ENCODE results near the gene CDH23.
A peak's percentile ranks its signal among the peaks of the same experiment; 100 is the strongest.

CDH23 gene

DNA sequence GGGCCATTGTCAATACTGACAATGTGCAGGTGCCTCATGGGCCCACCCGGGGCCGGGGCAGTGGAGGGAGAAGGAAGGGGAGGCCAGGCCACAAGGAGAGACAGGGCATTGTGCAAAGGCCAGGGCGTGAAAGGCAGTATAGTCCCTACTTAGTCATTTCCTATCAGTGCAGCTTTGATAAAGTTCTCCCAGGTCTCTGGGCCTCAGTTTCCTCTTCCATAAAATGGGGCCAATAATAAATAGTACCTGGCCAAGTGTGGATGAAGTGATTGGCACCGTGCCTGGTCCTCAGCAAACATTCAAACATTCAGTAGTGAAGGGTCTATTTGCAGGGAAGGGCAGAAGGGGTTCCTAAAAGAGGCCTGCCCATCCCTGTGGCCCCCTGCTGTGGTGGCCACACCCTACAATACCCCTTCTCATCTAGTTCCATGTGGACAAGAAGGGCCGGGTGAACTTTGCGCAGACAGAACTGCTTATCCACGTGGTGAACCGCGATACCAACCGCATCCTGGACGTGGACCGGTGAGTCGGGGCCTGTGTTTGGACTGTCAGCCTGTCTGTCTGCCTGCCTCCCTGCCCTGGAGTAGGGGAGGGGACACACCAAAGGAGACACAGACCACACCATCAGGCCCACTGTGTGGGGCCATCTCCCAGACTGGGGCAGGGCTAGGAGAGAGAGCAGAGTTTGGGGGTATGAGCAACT lies 413.5 kb downstream of the CDH23 start:
- Histone ChIP-seq H4K20me1 (ENCODE audit: insufficient read depth) (no peaks in the 10 kb centered on the region), H3K27me3 (ENCODE audit: insufficient read depth, low read depth) (0 out of 2 replicates have a peak, but pooled peaks cover under 1% of the 10 kb centered on the region), H2AFZ (ENCODE audit: low read depth) (no peak overlapping the region), H3K9ac (no peak overlapping the region), H3K4me3 (IDR thresholded peaks at IDR 0.05; ENCODE audit: insufficient read depth, low read depth, low read length) (no peak overlapping the region), H3K27ac (no peak overlapping the region), H3K36me3 (ENCODE audit: insufficient read depth) (no peaks in the 10 kb centered on the region), H3K4me2 (no peak overlapping the region), H3K4me1 (ENCODE audit: low read depth, poor library complexity, severe bottlenecking) (no peaks in the 10 kb centered on the region), H3K79me2 (ENCODE audit: insufficient read depth, low read depth) (no peaks in the 10 kb centered on the region)
- TF ChIP-seq, protein P1, sequence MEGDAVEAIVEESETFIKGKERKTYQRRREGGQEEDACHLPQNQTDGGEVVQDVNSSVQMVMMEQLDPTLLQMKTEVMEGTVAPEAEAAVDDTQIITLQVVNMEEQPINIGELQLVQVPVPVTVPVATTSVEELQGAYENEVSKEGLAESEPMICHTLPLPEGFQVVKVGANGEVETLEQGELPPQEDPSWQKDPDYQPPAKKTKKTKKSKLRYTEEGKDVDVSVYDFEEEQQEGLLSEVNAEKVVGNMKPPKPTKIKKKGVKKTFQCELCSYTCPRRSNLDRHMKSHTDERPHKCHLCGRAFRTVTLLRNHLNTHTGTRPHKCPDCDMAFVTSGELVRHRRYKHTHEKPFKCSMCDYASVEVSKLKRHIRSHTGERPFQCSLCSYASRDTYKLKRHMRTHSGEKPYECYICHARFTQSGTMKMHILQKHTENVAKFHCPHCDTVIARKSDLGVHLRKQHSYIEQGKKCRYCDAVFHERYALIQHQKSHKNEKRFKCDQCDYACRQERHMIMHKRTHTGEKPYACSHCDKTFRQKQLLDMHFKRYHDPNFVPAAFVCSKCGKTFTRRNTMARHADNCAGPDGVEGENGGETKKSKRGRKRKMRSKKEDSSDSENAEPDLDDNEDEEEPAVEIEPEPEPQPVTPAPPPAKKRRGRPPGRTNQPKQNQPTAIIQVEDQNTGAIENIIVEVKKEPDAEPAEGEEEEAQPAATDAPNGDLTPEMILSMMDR (conservative IDR thresholded peaks at IDR 0.05; ENCODE audit: low read depth, low read length): no peak

DNA sequence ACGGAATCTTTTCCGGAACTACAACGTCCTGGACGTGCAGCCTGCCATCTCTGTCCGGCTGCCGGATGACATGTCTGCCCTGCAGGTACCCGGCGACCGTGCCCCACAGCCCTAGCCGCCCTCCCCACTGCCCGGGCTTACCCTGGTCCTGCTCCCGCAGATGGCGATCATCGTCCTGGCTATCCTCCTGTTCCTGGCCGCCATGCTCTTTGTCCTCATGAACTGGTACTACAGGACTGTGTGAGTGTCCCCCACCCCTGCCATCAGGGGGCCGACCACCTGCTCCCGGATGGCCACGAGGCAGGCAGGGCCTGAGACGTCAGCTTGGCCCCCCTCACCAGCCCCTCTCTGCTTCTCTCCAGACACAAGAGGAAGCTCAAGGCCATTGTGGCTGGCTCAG lies 414.6 kb downstream of the CDH23 start:
- no peaks in the 10 kb centered on the region for H3K27me3 ChIP-seq (ENCODE audit: insufficient read depth, low read depth)
- no peaks in the 10 kb centered on the region for H3K4me1 ChIP-seq (ENCODE audit: low read depth, poor library complexity, severe bottlenecking)

DNA sequence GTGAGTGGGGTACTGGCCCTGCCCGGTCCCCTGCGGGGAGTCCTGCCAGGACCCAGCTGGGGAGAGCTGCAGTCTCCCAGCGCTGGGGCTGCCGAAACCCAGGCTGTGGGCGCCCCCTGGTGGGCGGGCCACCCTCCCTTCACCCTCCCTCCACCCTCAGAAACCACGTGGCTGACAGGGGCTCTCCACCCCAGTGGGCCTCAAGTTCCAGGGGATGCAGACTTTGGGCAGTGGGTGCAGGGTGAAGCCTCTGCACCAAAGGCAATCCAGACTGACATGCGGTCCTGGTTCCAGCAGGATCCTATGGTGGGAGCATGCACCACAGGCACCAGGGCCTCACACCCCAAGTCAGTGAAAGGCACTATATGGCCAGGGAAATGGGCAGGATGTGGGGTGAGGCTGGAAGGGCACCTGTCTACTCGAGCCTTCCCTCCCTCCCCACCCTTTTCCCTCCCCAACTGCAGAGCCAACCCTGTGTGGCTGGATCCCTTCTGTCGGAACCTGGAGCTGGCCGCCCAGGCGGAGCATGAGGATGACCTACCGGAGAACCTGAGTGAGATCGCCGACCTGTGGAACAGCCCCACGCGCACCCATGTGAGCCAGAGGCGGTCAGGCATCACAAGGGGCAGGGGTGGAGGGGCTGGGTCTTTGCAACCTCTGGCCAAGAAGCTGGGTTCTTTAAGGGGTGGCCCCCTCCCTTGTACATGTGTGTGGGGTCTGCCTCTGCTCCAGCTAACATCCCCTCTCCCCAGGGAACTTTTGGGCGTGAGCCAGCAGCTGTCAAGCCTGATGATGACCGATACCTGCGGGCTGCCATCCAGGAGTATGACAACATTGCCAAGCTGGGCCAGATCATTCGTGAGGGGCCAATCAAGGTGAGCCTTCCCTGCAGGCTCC lies 415.5 kb downstream of the CDH23 start:
- H2AFZ ChIP-seq (ENCODE audit: low read depth): no peak overlapping the region
- no peak overlapping the region for H3K4me2 ChIP-seq
- H3K36me3 ChIP-seq (ENCODE audit: insufficient read depth): no peaks in the 10 kb centered on the region
- no peaks in the 10 kb centered on the region for H4K20me1 ChIP-seq (ENCODE audit: insufficient read depth)
- H3K27me3 ChIP-seq (ENCODE audit: insufficient read depth, low read depth): no peaks in the 10 kb centered on the region
- H3K27ac ChIP-seq: no peak overlapping the region
- no peak overlapping the region for H3K9ac ChIP-seq
- no peak overlapping the region for H3K4me3 ChIP-seq (IDR thresholded peaks at IDR 0.05; ENCODE audit: insufficient read depth, low read depth, low read length)
- H3K79me2 ChIP-seq (ENCODE audit: insufficient read depth, low read depth): no peaks in the 10 kb centered on the region
- TF ChIP-seq, protein P1 (conservative IDR thresholded peaks at IDR 0.05; ENCODE audit: low read depth, low read length): peak; percentile 59
- H3K4me1 ChIP-seq (ENCODE audit: low read depth, poor library complexity, severe bottlenecking): no peaks in the 10 kb centered on the region

More for the DNA sequence above, 414.6 kb downstream of the CDH23 start:
- Histone ChIP-seq H3K27ac (no peak overlapping the region), H3K9ac (no peak overlapping the region), H4K20me1 (ENCODE audit: insufficient read depth) (no peaks in the 10 kb centered on the region), H3K79me2 (ENCODE audit: insufficient read depth, low read depth) (no peaks in the 10 kb centered on the region), H2AFZ (ENCODE audit: low read depth) (no peak overlapping the region), H3K4me3 (IDR thresholded peaks at IDR 0.05; ENCODE audit: insufficient read depth, low read depth, low read length) (no peak overlapping the region), H3K36me3 (ENCODE audit: insufficient read depth) (no peaks in the 10 kb centered on the region), H3K4me2 (no peak overlapping the region)
- TF ChIP-seq, protein P1 (conservative IDR thresholded peaks at IDR 0.05; ENCODE audit: low read depth, low read length): no peak

DNA sequence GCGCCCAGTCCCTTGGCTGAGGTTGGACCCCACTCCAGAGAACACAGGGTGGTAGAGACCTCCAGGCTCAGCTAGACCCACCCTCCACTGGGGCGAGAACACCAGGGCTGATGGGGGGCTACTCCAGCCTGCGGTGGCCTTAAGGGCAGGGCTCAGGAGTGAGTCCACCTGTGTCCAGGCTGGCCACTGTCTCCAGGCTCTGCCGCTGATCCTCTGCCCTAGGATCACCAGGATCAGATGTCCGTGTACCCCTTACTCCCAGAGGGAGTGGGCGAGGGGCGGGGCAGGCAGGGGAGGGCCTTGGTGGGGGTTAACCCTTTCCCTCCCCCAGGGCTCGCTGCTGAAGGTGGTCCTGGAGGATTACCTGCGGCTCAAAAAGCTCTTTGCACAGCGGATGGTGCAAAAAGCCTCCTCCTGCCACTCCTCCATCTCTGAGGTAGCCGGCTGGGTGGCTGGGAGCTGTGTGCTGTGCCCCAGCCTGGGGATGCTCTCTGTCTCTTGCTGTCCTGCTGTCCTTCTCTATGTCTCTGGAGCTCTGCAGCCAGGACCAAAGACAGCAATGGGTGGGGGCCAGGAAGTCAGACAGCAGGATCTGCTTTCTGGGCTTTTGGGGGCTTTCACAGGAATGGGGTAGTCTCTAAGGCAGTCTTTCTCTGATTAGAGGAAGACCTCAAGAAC lies 416.3 kb downstream of the CDH23 start:
- TF ChIP-seq, protein P1 (conservative IDR thresholded peaks at IDR 0.05; ENCODE audit: low read depth, low read length): no peak
- Histone ChIP-seq H3K36me3 (ENCODE audit: insufficient read depth) (no peaks in the 10 kb centered on the region), H3K4me2 (no peak overlapping the region), H4K20me1 (ENCODE audit: insufficient read depth) (no peaks in the 10 kb centered on the region), H3K79me2 (ENCODE audit: insufficient read depth, low read depth) (no peaks in the 10 kb centered on the region), H3K4me1 (ENCODE audit: low read depth, poor library complexity, severe bottlenecking) (no peaks in the 10 kb centered on the region), H2AFZ (ENCODE audit: low read depth) (no peak overlapping the region), H3K9ac (no peak overlapping the region), H3K27ac (no peak overlapping the region), H3K27me3 (ENCODE audit: insufficient read depth, low read depth) (no peaks in the 10 kb centered on the region), H3K4me3 (IDR thresholded peaks at IDR 0.05; ENCODE audit: insufficient read depth, low read depth, low read length) (no peak overlapping the region)
